Fibroblast of villous mesenchyme (primary cell): ENCODE data around the gene RTTN. TPM values are rescaled to one million over a fixed set of nuclear protein-coding genes. Genes with fewer than 3 reads are reported as not detected.

Experiments
- DNase-seq: peaks from one replicate; pipeline ENCODE4 v3.0.0-alpha.2; 2010; ENCODE audit warnings: low read depth
- H3K4me3 ChIP-seq: 2 replicates; pipeline ENCODE4 v1.5.1; 2011; ENCODE audit warnings: low read depth, mild to moderate bottlenecking, low read length
- CTCF ChIP-seq: IDR thresholded peaks from 2 replicates; pipeline ENCODE4 v1.5.1; 2012; ENCODE audit warnings: low read depth, mild to moderate bottlenecking, low read length; ENCODE audit not compliant: insufficient read depth
- total RNA-seq: library from RNA; depleted of rRNA; stranded (reverse); fragments of >200 nt; gene quantifications from 2 replicates; pipeline ENCODE4 v1.2.3, GENCODE V29; 2012

The RTTN gene
- total RNA-seq, 1 donor: 24.2 TPM

- H3K4me3 ChIP-seq: no peak overlapping the region
- TF ChIP-seq CTCF: no peak
- no peak for DNase-seq
These were observed 208.3 kb downstream of the RTTN start for GRCh38 chr18:69996951-69997798.

GRCh38 chr18:69996417-69996816 lies 209.1 kb downstream of the RTTN start:
- no peak overlapping the region for H3K4me3 ChIP-seq
- DNase-seq: no peak
- no peak for TF ChIP-seq CTCF

- H3K4me3 ChIP-seq: no peak overlapping the region
- no peak for TF ChIP-seq CTCF
- DNase-seq: no peak
These were observed 209.7 kb downstream of the RTTN start for GRCh38 chr18:69995774-69996173.

- no peak overlapping the region for H3K4me3 ChIP-seq
- no peak for DNase-seq
- no peak for TF ChIP-seq CTCF
These were observed 212.7 kb downstream of the RTTN start for GRCh38 chr18:69992776-69993175.

GRCh38 chr18:69987870-69988269 lies 217.6 kb downstream of the RTTN start:
- no peak overlapping the region for H3K4me3 ChIP-seq
- TF ChIP-seq CTCF: no peak
- no peak for DNase-seq

GRCh38 chr18:69985239-69985638 lies 220.2 kb downstream of the RTTN start:
- H3K4me3 ChIP-seq: no peak overlapping the region
- TF ChIP-seq CTCF: no peak
- no peak for DNase-seq

GRCh38 chr18:69982417-69982816 lies 223.1 kb downstream of the RTTN start:
- no peak for DNase-seq
- H3K4me3 ChIP-seq: no peak overlapping the region
- TF ChIP-seq CTCF: no peak
